Activated CD4-positive, alpha-beta T cell treated with anti-CD3 and anti-CD28 coated beads, Interleukin-2, amount 50 U/mL, for 48 hours (primary cell): Measurements from ENCODE around the gene CCDC148.

Experiments
- DNase-seq, 2 experiments: peaks; one replicate each; pipeline ENCODE4 v3.0.0-alpha.2; 2020

Gene CCDC148

GRCh38 chr2:158144914-158145625, 311.5 kb downstream of the CCDC148 start:
- DNase-seq: no peak

- no peak for DNase-seq
Measured at GRCh38 chr2:158143703-158144360, 312.7 kb downstream of the CCDC148 start.

GRCh38 chr2:158142568-158143332, 313.8 kb downstream of the CCDC148 start:
- DNase-seq: no peak

- DNase-seq: no peak
Measured at GRCh38 chr2:158142165-158142564, 314.4 kb downstream of the CCDC148 start.

GRCh38 chr2:158140201-158140600, 316.4 kb downstream of the CCDC148 start:
- no peak for DNase-seq

GRCh38 chr2:158138255-158138654, 318.3 kb downstream of the CCDC148 start:
- DNase-seq: no peak

- DNase-seq: no peak
Measured at GRCh38 chr2:158135096-158135495, 321.5 kb downstream of the CCDC148 start.

- DNase-seq: no peak
Measured at GRCh38 chr2:158134655-158135054, 321.9 kb downstream of the CCDC148 start.

- no peak for DNase-seq
Measured at GRCh38 chr2:158134055-158134454, 322.5 kb downstream of the CCDC148 start.

GRCh38 chr2:158131919-158132566, 324.5 kb downstream of the CCDC148 start:
- no peak for DNase-seq

GRCh38 chr2:158131483-158131912, 325.1 kb downstream of the CCDC148 start:
- DNase-seq: no peak

- DNase-seq: no peak
Measured at GRCh38 chr2:158130832-158131473, 325.6 kb downstream of the CCDC148 start.

GRCh38 chr2:158129037-158129436, 327.5 kb downstream of the CCDC148 start:
- no peak for DNase-seq

GRCh38 chr2:158128168-158128973, 328.2 kb downstream of the CCDC148 start:
- no peak for DNase-seq

- DNase-seq: no peak
Measured at GRCh38 chr2:158127380-158127804, 329.2 kb downstream of the CCDC148 start.

GRCh38 chr2:158125756-158126498, 330.6 kb downstream of the CCDC148 start:
- DNase-seq: no peak

- no peak for DNase-seq
Measured at GRCh38 chr2:158124896-158125295, 331.7 kb downstream of the CCDC148 start.
